ENCODE measurements around the gene RANGAP1. TPM values are rescaled to one million over a fixed set of nuclear protein-coding genes. Genes with fewer than 3 reads are reported as not detected.

The RANGAP1 gene, protein sequence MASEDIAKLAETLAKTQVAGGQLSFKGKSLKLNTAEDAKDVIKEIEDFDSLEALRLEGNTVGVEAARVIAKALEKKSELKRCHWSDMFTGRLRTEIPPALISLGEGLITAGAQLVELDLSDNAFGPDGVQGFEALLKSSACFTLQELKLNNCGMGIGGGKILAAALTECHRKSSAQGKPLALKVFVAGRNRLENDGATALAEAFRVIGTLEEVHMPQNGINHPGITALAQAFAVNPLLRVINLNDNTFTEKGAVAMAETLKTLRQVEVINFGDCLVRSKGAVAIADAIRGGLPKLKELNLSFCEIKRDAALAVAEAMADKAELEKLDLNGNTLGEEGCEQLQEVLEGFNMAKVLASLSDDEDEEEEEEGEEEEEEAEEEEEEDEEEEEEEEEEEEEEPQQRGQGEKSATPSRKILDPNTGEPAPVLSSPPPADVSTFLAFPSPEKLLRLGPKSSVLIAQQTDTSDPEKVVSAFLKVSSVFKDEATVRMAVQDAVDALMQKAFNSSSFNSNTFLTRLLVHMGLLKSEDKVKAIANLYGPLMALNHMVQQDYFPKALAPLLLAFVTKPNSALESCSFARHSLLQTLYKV
- polyA plus RNA-seq (2012; ENCODE audit: missing spikeins), result 23.4 TPM

DNA sequence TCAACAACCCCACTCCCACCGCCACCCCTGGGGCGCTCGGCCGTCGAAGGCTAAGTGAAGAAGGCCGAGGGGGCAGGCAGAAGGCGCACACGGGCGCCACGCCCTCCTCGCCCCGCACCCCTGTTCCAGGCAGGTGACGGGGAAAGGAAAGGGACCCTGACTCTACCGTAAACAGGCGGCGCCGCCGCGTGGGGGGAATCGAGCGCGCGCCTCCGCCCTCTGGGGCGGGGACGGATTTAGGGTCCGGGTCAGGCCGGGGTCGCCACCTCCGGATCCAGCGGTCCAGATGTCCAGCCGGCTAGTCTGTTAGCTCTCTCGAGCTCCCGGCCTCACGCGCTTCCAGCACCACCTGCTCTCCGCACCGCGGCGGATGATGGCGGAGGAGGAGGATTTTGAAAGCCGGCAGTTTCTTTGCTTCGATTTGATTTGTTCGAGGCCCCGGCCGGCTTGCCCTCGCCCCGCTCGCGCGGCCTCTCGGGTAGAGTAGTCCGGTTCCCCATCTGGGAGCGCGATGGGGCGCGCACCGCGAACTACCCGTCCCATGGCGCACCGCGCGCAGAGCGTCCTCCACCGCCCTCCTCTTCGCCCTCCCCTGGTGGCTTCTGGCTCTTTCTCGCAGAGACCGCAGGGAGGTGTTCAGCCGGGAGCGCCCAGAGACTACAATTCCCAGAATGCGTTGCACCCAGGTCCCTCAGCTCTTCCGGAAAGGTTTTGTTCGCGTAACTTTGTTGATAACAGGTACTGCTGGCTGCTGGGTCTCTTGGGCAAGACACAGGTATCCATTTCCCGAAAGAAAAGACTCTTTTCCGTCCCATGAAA, at the start of gene RANGAP1:
Gene RANGAP1 (minus strand): TSS at position 368 of the 819 bp plus-strand sequence. CDS start 5,143 bp downstream, outside the sequence.
- TF ChIP-seq TAF1 (IDR thresholded peaks at IDR 0.05; ENCODE audit: borderline replicate concordance, low read depth, low read length) (peak; percentile 9; the same call in 1 of the 2 replicates), POLR2A (IDR thresholded peaks at IDR 0.05; ENCODE audit: low read depth, low read length) (peak; percentile 89), POLR2AphosphoS5 (IDR thresholded peaks at IDR 0.05; ENCODE audit: low read depth, low read length) (peak; percentile 87)
- peak; percentile 98 for FAIRE-seq
- peak; percentile 97 for DNase-seq (ENCODE audit: insufficient read length)

DNA sequence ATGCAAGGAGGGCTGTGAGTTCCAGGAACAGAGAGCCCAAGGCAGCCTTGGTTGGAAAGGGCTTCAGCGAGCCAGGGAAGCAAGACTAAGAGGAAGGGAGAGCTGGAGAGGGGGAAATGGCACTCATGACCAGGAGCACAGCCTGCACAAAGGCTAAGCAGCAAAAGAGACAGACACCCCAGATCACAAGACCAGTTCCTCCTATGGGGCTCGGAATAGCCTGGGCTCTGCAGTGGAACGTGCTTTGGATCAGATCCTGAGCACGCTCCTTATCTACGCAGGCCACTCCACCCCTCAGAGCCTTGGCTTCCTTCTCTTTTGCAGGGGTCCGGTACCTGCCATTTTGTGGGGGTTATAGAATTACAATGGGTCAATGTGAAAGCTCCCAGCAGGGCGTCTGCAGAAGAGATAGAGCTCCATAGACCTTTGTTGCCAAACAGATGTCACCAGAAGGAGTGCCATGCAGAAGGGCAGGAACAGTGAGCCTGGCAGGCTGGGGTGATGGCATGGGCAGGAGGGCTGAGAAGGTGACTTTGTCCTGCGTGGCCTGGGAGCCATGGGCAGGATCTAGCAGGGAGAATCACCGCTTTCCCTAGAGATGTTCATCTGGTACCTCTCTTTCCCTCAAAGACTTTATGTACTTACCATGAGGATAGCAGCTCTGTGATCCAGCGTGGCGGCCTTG, 49.1 kb upstream of the RANGAP1 start:
- FAIRE-seq, result no peak
- TF ChIP-seq POLR2AphosphoS5 (IDR thresholded peaks at IDR 0.05; ENCODE audit: low read depth, low read length) (no peak), TAF1 (IDR thresholded peaks at IDR 0.05; ENCODE audit: borderline replicate concordance, low read depth, low read length) (no peak), POLR2A (IDR thresholded peaks at IDR 0.05; ENCODE audit: low read depth, low read length) (no peak)
- no peak for DNase-seq (ENCODE audit: insufficient read length)

DNA sequence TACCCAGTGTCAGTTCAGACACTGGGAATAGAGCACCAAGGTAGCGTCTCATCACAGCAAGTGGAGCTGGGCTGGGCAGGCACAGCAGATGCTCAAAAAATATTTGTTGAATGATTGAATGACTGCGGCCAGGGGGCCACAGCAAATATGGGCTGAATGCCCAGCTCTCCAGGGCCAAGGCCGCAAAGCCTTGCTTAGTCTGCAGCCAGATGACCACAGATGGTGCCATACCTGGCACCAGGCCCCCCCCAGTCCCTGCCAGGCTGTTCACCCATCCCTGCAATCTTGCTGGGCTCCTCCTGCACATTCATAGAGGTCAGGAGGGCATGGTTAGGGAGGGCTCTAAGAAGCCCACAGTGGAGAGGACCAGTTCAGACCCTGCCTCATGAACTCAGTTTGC, 48.2 kb upstream of the RANGAP1 start:
- DNase-seq (ENCODE audit: insufficient read length), result no peak
- FAIRE-seq, result no peak
- TF ChIP-seq TAF1 (IDR thresholded peaks at IDR 0.05; ENCODE audit: borderline replicate concordance, low read depth, low read length) (no peak), POLR2AphosphoS5 (IDR thresholded peaks at IDR 0.05; ENCODE audit: low read depth, low read length) (no peak), POLR2A (IDR thresholded peaks at IDR 0.05; ENCODE audit: low read depth, low read length) (no peak)

DNA sequence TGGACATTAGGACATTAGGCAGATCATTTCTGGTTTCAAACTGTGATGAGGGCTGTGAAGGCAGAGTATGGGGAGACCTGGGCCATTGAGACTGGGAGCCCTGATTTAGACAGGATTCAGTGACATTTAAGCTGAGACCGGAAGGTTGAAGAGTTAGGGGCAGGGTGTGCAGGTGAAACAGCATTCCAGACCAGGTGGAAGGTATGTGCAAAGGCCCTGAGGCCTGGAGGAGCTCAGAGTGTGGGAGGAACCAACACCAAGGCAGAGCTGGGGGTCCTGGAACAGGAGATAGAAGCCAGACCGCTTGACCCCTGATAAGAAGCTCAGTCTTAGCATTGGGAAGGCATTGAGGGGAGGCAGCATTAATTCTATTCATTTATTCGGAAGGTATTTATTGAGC, 47.8 kb upstream of the RANGAP1 start:
- TF ChIP-seq POLR2A (IDR thresholded peaks at IDR 0.05; ENCODE audit: low read depth, low read length) (no peak), TAF1 (IDR thresholded peaks at IDR 0.05; ENCODE audit: borderline replicate concordance, low read depth, low read length) (no peak), POLR2AphosphoS5 (IDR thresholded peaks at IDR 0.05; ENCODE audit: low read depth, low read length) (no peak)

DNA sequence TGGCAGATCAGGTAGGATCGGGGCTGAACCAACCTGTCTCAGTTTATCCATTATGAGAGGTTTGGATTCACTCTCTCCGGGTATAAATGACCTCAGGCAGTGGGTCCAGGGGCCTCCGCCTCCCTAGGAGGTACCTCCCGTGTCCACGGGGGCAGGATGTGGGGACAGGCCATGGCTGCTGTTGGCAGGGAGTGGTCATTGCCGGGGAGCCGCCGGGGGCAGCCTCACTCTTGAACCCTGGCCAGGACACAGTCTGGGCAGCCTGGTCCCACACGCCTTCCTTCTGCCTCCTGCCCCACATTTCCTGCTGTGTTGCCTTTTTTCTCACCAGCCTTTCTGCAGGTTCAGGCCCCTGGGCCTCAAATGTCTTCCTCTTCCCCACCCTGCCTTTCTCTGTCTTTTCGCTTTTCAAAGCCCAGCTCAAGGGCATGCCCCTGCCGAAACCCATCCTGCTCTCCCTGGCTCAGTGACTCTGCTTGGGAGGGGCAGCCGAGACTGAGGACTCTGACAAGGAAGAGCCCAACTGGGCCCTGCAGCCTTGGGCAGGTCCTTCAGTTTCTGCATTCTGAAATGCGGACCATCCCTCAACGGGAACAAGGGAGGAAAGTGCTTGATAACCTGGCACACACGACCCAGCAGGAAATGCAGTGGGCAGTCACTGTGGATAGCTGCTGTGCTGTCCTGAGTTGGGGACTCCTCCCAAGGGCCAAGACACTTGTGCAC, 46.4 kb upstream of the RANGAP1 start:
- DNase-seq (ENCODE audit: insufficient read length), result no peak
- FAIRE-seq, result no peak
- TF ChIP-seq TAF1 (IDR thresholded peaks at IDR 0.05; ENCODE audit: borderline replicate concordance, low read depth, low read length) (no peak), POLR2AphosphoS5 (IDR thresholded peaks at IDR 0.05; ENCODE audit: low read depth, low read length) (no peak), POLR2A (IDR thresholded peaks at IDR 0.05; ENCODE audit: low read depth, low read length) (no peak)

More for the DNA sequence above, 47.8 kb upstream of the RANGAP1 start:
- FAIRE-seq (no peak), DNase-seq (ENCODE audit: insufficient read length) (no peak)

DNA sequence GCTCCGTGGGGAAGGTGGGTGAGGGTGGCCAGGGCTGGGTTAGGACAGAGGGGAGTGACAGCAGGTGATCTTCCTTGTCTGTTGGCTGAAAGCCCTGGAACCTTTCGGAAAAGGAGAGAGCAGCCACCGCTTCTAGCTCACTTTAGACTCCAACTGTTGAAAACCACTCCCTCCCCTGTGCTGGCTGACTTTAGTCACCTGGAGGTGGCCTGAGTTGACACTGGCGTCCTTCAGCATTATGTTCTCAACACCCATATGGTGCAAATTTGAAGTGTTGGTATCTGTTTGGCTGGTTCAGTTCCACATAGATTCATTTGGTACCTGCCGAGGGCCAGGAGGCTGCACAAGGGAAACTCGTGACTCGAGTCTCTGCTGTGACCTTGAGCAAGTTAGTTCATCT, 44.2 kb upstream of the RANGAP1 start:
- FAIRE-seq (no peak), DNase-seq (ENCODE audit: insufficient read length) (no peak)
- TF ChIP-seq POLR2AphosphoS5 (IDR thresholded peaks at IDR 0.05; ENCODE audit: low read depth, low read length) (no peak), POLR2A (IDR thresholded peaks at IDR 0.05; ENCODE audit: low read depth, low read length) (no peak), TAF1 (IDR thresholded peaks at IDR 0.05; ENCODE audit: borderline replicate concordance, low read depth, low read length) (no peak)

DNA sequence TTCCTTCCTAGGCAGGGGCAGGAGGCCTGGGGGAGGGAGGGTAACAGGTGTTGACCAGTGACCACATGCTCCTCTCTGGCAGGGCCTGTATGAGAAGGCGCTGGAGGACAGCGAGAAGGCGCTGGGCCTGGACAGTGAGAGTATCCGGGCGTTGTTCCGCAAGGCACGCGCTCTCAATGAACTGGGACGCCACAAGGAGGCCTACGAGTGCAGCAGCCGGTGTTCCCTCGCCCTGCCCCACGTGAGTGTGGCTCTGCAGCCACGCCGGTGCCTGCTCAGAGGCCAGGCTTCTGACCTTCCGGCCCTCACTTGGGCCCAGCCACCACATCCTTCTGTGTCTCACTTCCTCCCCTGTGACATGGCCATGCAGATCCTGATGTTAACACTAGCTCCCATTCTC, 41.1 kb upstream of the RANGAP1 start:
- DNase-seq (ENCODE audit: insufficient read length) (no peak), FAIRE-seq (no peak)
- TF ChIP-seq POLR2AphosphoS5 (IDR thresholded peaks at IDR 0.05; ENCODE audit: low read depth, low read length), result no peak
- TF ChIP-seq POLR2A (IDR thresholded peaks at IDR 0.05; ENCODE audit: low read depth, low read length), result no peak
- TF ChIP-seq TAF1 (IDR thresholded peaks at IDR 0.05; ENCODE audit: borderline replicate concordance, low read depth, low read length), result no peak

DNA sequence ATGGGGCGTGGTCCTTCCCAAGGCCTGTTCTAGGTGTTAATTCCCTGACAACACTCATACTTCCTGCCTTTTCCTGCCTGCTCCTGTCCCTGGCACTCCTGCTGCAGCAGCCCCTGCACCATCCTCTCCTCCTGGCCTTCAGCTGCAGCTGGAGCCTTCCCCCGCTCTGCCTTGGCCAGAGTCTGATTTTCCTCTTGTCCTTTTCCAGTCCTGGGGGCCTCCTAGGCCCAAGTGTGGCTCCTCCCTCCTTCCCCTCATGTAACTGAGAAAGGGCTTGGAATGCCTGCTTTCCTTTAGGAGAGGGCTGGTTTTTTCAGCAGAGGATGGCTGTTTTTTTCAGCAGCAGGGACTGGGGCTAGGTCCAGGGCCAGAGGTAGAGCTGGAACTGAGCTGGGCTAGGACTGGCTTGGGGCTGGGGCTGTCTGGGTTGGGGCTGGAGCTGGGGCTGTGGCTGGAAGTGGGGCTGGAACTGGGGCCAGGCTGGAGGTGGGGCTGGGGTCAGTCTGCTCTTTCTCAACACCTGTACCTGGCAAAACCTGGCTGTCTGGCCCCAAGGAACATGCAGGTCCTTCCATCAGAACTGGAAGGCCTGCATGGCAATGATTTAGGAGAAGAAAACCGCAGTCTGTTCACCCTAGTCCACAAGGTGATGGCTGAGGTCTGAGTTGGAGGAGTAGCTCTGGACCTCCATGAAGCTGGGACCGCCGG, 39.0 kb upstream of the RANGAP1 start:
- no peak for DNase-seq (ENCODE audit: insufficient read length)
- no peak for FAIRE-seq
- TF ChIP-seq TAF1 (IDR thresholded peaks at IDR 0.05; ENCODE audit: borderline replicate concordance, low read depth, low read length) (no peak), POLR2A (IDR thresholded peaks at IDR 0.05; ENCODE audit: low read depth, low read length) (no peak), POLR2AphosphoS5 (IDR thresholded peaks at IDR 0.05; ENCODE audit: low read depth, low read length) (no peak)

DNA sequence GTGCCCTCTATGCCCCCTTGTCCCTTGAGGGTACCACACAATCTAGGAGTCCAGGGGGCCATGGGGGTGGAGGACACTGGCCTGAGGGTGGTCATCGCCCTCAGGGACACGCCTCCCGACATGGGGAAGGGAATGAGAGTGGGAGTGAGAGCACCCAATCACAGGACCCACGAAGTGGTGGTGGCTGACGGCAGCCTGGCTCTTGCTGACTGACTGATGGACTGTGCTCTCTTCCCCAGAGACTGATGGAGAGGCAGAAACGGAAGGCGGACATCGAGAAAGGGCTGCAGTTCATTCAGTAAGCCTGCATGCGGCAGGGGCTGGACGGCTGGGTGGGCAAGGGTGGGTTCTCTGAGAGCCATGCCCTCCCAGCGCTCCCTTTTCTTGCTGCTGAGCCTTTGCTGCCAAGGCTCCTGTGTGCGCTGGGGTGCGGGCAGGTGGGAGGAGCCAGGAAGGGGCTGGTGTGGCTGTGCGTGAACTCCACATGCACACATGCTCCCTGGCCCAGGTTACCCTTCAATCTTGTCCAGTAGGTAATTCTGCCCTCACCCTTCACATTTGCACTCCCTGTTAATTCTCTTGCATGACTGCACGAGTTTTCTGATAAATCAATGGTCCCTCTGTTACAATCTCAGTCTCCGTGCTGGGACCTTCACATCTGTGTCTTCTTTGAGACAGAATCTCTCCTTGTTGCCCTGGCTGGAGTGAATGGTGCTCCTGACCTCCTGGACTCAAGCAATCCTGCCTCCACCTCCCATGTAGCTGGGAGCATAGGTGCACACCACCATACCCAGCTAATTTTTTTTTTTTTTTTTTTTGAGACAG, 34.6 kb upstream of the RANGAP1 start:
- FAIRE-seq (no peak), DNase-seq (ENCODE audit: insufficient read length) (no peak)
- TF ChIP-seq TAF1 (IDR thresholded peaks at IDR 0.05; ENCODE audit: borderline replicate concordance, low read depth, low read length) (no peak), POLR2AphosphoS5 (IDR thresholded peaks at IDR 0.05; ENCODE audit: low read depth, low read length) (no peak), POLR2A (IDR thresholded peaks at IDR 0.05; ENCODE audit: low read depth, low read length) (no peak)

All from GM12892 (cell line).